Measurements from ENCODE around the gene GREB1L.

Gene GREB1L

DNA sequence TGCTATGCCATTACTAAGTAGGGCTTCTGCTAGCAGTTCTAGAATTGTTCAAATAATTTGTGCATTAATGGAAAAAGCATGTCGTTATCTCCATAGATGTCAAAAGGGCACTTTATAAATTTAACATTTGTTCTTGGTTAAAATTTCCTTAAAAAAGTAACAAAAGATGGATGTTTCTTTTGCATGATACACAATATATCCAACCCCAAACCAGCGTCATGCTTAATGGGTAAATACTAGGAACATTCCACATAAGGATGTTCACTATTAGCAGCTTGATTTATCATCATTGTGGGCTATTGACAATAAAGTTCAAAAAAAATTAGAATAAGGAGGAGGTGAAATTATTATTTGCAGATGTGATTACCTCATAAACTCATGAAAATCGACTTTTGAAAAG, 79.7 kb downstream of the GREB1L start:
- no peak overlapping the region for H2AFZ ChIP-seq (ENCODE audit: low read length, unreplicated experiment)
- no peak overlapping the region for H3K27ac ChIP-seq (ENCODE audit: low read depth, low read length)
- H3K4me3 ChIP-seq (ENCODE audit: low read depth, low read length): no peak overlapping the region
- H3K27me3 ChIP-seq (ENCODE audit: insufficient read depth, low read length): no peaks in the 10 kb centered on the region
- no peaks in the 10 kb centered on the region for H3K4me1 ChIP-seq (ENCODE audit: control insufficient read depth, insufficient read depth, low read length, unreplicated experiment)
- no peaks in the 10 kb centered on the region for H3K79me2 ChIP-seq (ENCODE audit: control insufficient read depth, insufficient read depth, low read length, unreplicated experiment)
- no peaks in the 10 kb centered on the region for H3K36me3 ChIP-seq (ENCODE audit: insufficient read depth, low read length)

- Histone ChIP-seq H2AFZ (ENCODE audit: low read length, unreplicated experiment) (no peak overlapping the region), H3K4me1 (ENCODE audit: control insufficient read depth, insufficient read depth, low read length, unreplicated experiment) (peaks cover 26% of the 10 kb centered on the region), H3K4me3 (ENCODE audit: low read depth, low read length) (no peak overlapping the region), H3K27ac (ENCODE audit: low read depth, low read length) (no peak overlapping the region), H3K36me3 (ENCODE audit: insufficient read depth, low read length) (no peaks in the 10 kb centered on the region), H3K79me2 (ENCODE audit: control insufficient read depth, insufficient read depth, low read length, unreplicated experiment) (no peaks in the 10 kb centered on the region), H3K27me3 (ENCODE audit: insufficient read depth, low read length) (no peaks in the 10 kb centered on the region)
These were observed 85.1 kb downstream of the GREB1L start for GRCh38 chr18:21327101-21327500.

- H3K79me2 ChIP-seq (ENCODE audit: control insufficient read depth, insufficient read depth, low read length, unreplicated experiment): no peaks in the 10 kb centered on the region
- H3K27me3 ChIP-seq (ENCODE audit: insufficient read depth, low read length): no peaks in the 10 kb centered on the region
- H3K4me1 ChIP-seq (ENCODE audit: control insufficient read depth, insufficient read depth, low read length, unreplicated experiment): peaks cover 26% of the 10 kb centered on the region
- peak overlapping the region; percentile 36 for H3K27ac ChIP-seq (ENCODE audit: low read depth, low read length)
- H2AFZ ChIP-seq (ENCODE audit: low read length, unreplicated experiment): peak overlapping the region; percentile 83
- H3K4me3 ChIP-seq (ENCODE audit: low read depth, low read length): peak overlapping the region; percentile 37; the same call in 1 of the 2 replicates
- H3K36me3 ChIP-seq (ENCODE audit: insufficient read depth, low read length): no peaks in the 10 kb centered on the region
These were observed 88.2 kb downstream of the GREB1L start for GRCh38 chr18:21330122-21330701.

DNA sequence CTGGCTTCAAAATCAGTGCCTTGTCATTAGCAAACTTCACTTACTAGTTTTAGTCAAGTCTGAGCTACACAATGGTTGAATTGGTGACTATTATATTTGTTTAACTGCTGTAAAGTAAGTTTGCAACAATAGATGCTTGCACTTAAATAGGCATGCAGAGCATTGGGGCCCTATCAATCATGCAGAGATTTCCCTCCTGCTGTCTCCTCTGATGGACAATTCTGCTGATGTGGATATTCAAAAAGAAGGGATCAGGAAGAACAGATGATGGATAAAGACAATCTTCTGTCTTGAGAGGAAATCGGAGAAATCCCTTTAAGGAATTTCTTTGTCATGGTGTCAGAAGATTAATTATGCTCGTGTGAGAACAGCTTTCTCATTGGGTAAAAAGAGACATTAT, 89.0 kb downstream of the GREB1L start:
- Histone ChIP-seq H3K4me1 (ENCODE audit: control insufficient read depth, insufficient read depth, low read length, unreplicated experiment) (peaks cover 26% of the 10 kb centered on the region), H3K4me3 (ENCODE audit: low read depth, low read length) (no peak overlapping the region), H3K27me3 (ENCODE audit: insufficient read depth, low read length) (no peaks in the 10 kb centered on the region), H3K79me2 (ENCODE audit: control insufficient read depth, insufficient read depth, low read length, unreplicated experiment) (no peaks in the 10 kb centered on the region), H3K27ac (ENCODE audit: low read depth, low read length) (0 out of 2 replicates have a peak overlapping the region, but pooled peaks have one; percentile 36), H3K36me3 (ENCODE audit: insufficient read depth, low read length) (no peaks in the 10 kb centered on the region), H2AFZ (ENCODE audit: low read length, unreplicated experiment) (no peak overlapping the region)

DNA sequence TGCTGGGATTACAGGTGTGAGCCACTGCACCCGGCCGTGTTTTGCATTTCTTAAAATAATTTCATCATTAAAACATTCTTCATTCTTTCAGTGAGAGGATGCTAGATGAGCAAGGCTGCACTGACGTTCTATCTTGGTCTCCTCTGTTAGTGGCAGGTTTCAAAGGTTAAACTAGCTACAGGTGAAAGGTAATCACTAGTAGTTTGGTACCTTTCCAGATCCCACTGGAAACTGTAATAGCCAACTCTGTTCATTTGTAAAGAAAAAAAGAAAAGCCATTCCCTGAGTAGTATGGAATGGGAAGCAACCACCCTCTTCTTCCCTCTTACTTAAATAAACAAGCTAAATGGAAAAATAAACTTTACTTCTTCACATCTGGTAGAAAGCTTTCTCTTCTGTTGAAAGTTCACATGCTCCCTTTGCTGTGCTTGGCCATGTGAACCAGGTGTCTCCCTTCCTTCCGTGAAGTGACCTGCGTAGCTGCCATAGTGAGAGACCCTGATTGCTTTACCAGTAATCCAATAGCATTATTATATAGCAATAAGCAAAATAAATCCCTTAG, 94.0 kb downstream of the GREB1L start:
- Histone ChIP-seq H3K27ac (ENCODE audit: low read depth, low read length) (no peak overlapping the region), H3K4me1 (ENCODE audit: control insufficient read depth, insufficient read depth, low read length, unreplicated experiment) (no peaks in the 10 kb centered on the region), H3K79me2 (ENCODE audit: control insufficient read depth, insufficient read depth, low read length, unreplicated experiment) (no peaks in the 10 kb centered on the region), H3K36me3 (ENCODE audit: insufficient read depth, low read length) (no peaks in the 10 kb centered on the region), H2AFZ (ENCODE audit: low read length, unreplicated experiment) (no peak overlapping the region), H3K4me3 (ENCODE audit: low read depth, low read length) (no peak overlapping the region), H3K27me3 (ENCODE audit: insufficient read depth, low read length) (no peaks in the 10 kb centered on the region)

DNA sequence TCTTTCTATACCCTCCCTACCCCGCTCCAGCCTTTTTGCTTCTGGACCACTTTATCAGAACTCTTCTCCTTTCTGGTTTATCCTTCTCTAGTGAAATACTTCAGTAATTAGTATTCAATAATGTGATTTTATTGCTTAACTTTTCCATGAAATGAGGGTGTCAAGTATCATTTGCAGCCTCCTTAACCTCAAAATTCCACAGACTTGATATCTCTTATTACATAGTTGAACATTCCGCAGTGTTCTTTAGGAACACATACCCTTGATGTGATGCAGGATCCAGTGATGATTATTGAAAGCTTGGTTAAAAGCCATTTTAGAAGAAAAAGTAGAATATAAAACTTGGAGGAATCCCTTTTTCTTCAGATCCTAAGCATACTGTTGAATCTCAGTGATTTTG, 94.8 kb downstream of the GREB1L start:
- no peaks in the 10 kb centered on the region for H3K36me3 ChIP-seq (ENCODE audit: insufficient read depth, low read length)
- no peaks in the 10 kb centered on the region for H3K79me2 ChIP-seq (ENCODE audit: control insufficient read depth, insufficient read depth, low read length, unreplicated experiment)
- H3K27ac ChIP-seq (ENCODE audit: low read depth, low read length): no peak overlapping the region
- H3K4me1 ChIP-seq (ENCODE audit: control insufficient read depth, insufficient read depth, low read length, unreplicated experiment): no peaks in the 10 kb centered on the region
- H3K4me3 ChIP-seq (ENCODE audit: low read depth, low read length): no peak overlapping the region
- H3K27me3 ChIP-seq (ENCODE audit: insufficient read depth, low read length): no peaks in the 10 kb centered on the region
- no peak overlapping the region for H2AFZ ChIP-seq (ENCODE audit: low read length, unreplicated experiment)

DNA sequence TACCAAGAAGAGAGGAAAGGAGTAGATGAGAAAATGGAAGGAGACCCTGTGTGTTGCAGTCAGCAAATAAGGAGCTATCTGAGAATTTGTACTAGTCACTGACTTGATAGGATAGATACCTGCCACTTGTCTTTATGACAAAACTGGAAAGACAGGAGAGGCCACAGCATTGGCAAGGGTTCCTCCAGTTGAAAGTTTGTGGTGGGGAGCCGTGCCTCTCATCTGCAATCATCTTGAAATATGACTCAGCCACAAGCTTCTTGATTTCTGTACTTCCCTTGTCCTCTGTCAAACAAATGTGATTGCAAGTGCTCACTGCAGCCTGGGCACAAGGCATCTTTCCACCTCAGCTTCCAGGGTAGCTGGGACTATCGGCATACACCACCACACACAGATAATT, 99.1 kb downstream of the GREB1L start:
- H3K36me3 ChIP-seq (ENCODE audit: insufficient read depth, low read length): no peaks in the 10 kb centered on the region
- no peaks in the 10 kb centered on the region for H3K79me2 ChIP-seq (ENCODE audit: control insufficient read depth, insufficient read depth, low read length, unreplicated experiment)
- H3K27ac ChIP-seq (ENCODE audit: low read depth, low read length): no peak overlapping the region
- H3K4me1 ChIP-seq (ENCODE audit: control insufficient read depth, insufficient read depth, low read length, unreplicated experiment): no peaks in the 10 kb centered on the region
- no peak overlapping the region for H3K4me3 ChIP-seq (ENCODE audit: low read depth, low read length)
- H3K27me3 ChIP-seq (ENCODE audit: insufficient read depth, low read length): no peaks in the 10 kb centered on the region
- no peak overlapping the region for H2AFZ ChIP-seq (ENCODE audit: low read length, unreplicated experiment)

DNA sequence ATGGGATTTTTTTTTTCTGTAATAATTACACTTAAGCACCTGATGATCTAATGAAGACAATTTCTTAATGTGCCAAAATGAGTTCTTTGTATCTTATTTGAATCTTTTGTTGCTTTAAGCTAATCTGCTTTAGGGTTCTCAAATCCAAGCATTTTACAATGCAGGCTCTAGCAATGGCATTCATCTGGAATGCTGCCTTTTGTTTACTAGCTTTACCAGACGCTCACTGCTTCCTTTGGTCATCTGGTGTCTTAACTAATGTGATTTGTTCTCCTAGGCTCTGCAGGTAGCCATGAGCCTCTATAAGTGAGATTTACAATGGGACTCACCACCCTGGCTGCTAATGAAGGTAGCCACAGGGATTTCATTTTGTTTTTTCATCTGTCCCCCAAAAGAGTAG, 100.3 kb downstream of the GREB1L start:
- no peak overlapping the region for H2AFZ ChIP-seq (ENCODE audit: low read length, unreplicated experiment)

DNA sequence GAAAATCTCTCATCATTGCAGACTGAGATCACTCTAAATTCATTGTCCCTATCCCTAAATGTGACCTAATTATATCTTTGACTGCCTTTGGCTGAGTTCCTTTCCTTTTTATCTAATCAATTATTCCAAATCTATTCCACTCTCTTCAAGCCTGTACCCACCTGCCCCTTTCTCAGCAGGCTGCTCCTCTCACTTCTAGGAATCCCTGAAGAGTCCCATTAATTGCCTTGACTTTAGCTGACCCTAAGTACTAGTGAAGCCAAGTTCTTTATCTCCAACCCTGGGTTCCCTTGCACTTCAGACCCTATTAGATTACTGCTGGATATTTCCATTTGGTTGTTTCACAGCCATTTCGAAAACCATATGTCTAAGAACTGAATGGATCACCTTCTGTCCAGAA, 102.8 kb downstream of the GREB1L start:
- Histone ChIP-seq H3K36me3 (ENCODE audit: insufficient read depth, low read length) (no peaks in the 10 kb centered on the region), H3K79me2 (ENCODE audit: control insufficient read depth, insufficient read depth, low read length, unreplicated experiment) (no peaks in the 10 kb centered on the region), H3K4me3 (ENCODE audit: low read depth, low read length) (no peak overlapping the region), H3K27me3 (ENCODE audit: insufficient read depth, low read length) (no peaks in the 10 kb centered on the region), H3K4me1 (ENCODE audit: control insufficient read depth, insufficient read depth, low read length, unreplicated experiment) (no peaks in the 10 kb centered on the region), H3K27ac (ENCODE audit: low read depth, low read length) (no peak overlapping the region), H2AFZ (ENCODE audit: low read length, unreplicated experiment) (no peak overlapping the region)

More for the DNA sequence above, 100.3 kb downstream of the GREB1L start:
- Histone ChIP-seq H3K36me3 (ENCODE audit: insufficient read depth, low read length) (no peaks in the 10 kb centered on the region), H3K27ac (ENCODE audit: low read depth, low read length) (no peak overlapping the region), H3K4me3 (ENCODE audit: low read depth, low read length) (no peak overlapping the region), H3K27me3 (ENCODE audit: insufficient read depth, low read length) (no peaks in the 10 kb centered on the region), H3K4me1 (ENCODE audit: control insufficient read depth, insufficient read depth, low read length, unreplicated experiment) (no peaks in the 10 kb centered on the region), H3K79me2 (ENCODE audit: control insufficient read depth, insufficient read depth, low read length, unreplicated experiment) (no peaks in the 10 kb centered on the region)

GRCh38 chr18:21345840-21346239, 103.8 kb downstream of the GREB1L start:
- H3K79me2 ChIP-seq (ENCODE audit: control insufficient read depth, insufficient read depth, low read length, unreplicated experiment): no peaks in the 10 kb centered on the region
- H3K36me3 ChIP-seq (ENCODE audit: insufficient read depth, low read length): no peaks in the 10 kb centered on the region
- no peak overlapping the region for H3K4me3 ChIP-seq (ENCODE audit: low read depth, low read length)
- no peaks in the 10 kb centered on the region for H3K27me3 ChIP-seq (ENCODE audit: insufficient read depth, low read length)
- H2AFZ ChIP-seq (ENCODE audit: low read length, unreplicated experiment): no peak overlapping the region
- H3K27ac ChIP-seq (ENCODE audit: low read depth, low read length): no peak overlapping the region
- no peaks in the 10 kb centered on the region for H3K4me1 ChIP-seq (ENCODE audit: control insufficient read depth, insufficient read depth, low read length, unreplicated experiment)

DNA sequence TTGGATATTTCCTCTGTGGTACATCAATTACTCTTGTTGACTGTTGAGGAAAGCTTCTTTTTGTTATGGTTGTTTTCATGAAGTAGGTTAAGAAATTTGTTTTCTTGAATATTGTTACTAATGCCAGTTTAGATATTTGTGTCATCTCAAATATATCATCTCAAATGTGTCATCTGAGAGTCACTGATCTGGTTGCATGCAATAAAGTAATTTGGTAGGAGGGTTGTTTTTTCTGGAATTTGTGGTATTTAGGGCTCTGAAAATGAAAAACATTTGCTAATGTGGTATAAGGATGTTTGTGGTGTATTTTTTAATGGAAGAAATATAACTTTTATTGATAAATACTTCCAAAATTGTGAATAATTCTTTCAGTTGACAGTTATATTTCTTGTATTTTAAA, 117.7 kb downstream of the GREB1L start:
- Histone ChIP-seq H3K27ac (ENCODE audit: low read depth, low read length) (peak overlapping the region; percentile 48), H3K4me3 (ENCODE audit: low read depth, low read length) (no peak overlapping the region), H3K79me2 (ENCODE audit: control insufficient read depth, insufficient read depth, low read length, unreplicated experiment) (no peaks in the 10 kb centered on the region), H3K36me3 (ENCODE audit: insufficient read depth, low read length) (no peaks in the 10 kb centered on the region), H3K27me3 (ENCODE audit: insufficient read depth, low read length) (no peaks in the 10 kb centered on the region), H3K4me1 (ENCODE audit: control insufficient read depth, insufficient read depth, low read length, unreplicated experiment) (peaks cover 26% of the 10 kb centered on the region), H2AFZ (ENCODE audit: low read length, unreplicated experiment) (no peak overlapping the region)

Data from ACC112 (cell line).